Astrocyte of the spinal cord (primary cell): Measurements from ENCODE around the gene NACA.
A peak's percentile ranks its signal among the peaks of the same experiment; 100 is the strongest.

Source experiments
- DNase-seq: peaks from one replicate; pipeline ENCODE4 v3.0.0; 2011; ENCODE audit warnings: low read depth, low spot score
- H3K4me3 ChIP-seq: 2 replicates; pipeline ENCODE4 v1.5.1; 2011; ENCODE audit warnings: low read depth, mild to moderate bottlenecking, low read length, moderate library complexity
- CTCF ChIP-seq: IDR thresholded peaks from 2 replicates; pipeline ENCODE4 v1.5.1; 2012; ENCODE audit warnings: low read depth, mild to moderate bottlenecking, low read length, inconsistent platforms
- in situ Hi-C: cut with HindIII; loops from 2 replicates; pipeline ENCODE4 v1.10.0; 2017; ENCODE audit warnings: low sequenced_read_pairs

NACA gene

GRCh38 chr12:56724701-56724971 lies 463 bp downstream of the NACA start:
- TF ChIP-seq CTCF: no peak
- DNase-seq: no peak
- peak overlapping the region; percentile 97 for H3K4me3 ChIP-seq
- in situ Hi-C loops: no loop called here

- in situ Hi-C loops: no loop called here
- TF ChIP-seq CTCF: no peak
- peak overlapping the region; percentile 97 for H3K4me3 ChIP-seq
- DNase-seq: peak; percentile 65
Observed at GRCh38 chr12:56723889-56724700, 1.0 kb downstream of the NACA start.

- peak overlapping the region; percentile 97 for H3K4me3 ChIP-seq
- TF ChIP-seq CTCF: no peak
- no peak for DNase-seq
- in situ Hi-C loops: no loop called here
Observed at GRCh38 chr12:56723352-56723751, 1.7 kb downstream of the NACA start.

- peak overlapping the region; percentile 97 for H3K4me3 ChIP-seq
- no peak for DNase-seq
- in situ Hi-C loops: no loop called here
- TF ChIP-seq CTCF: no peak
Observed at GRCh38 chr12:56722832-56723231, 2.3 kb downstream of the NACA start.

GRCh38 chr12:56721721-56722120 lies 3.4 kb downstream of the NACA start:
- no peak overlapping the region for H3K4me3 ChIP-seq
- TF ChIP-seq CTCF: no peak
- in situ Hi-C loops: no loop called here
- no peak for DNase-seq

- H3K4me3 ChIP-seq: no peak overlapping the region
- no peak for DNase-seq
- in situ Hi-C loops: no loop called here
- TF ChIP-seq CTCF: no peak
Observed at GRCh38 chr12:56721216-56721615, 3.9 kb downstream of the NACA start.
